HG03045 (cell line): ENCODE results near the gene SMAD3.
"Not testable (repeated sequence)": the region's sequence is repeated elsewhere in the genome, so short reads cannot be mapped to it uniquely, and the experiment has no call there.

ENCODE experiments used
- ATAC-seq: cut with Tn5 transposase; IDR thresholded peaks from one replicate; pipeline ENCODE4 v1.9.1; 2021; ENCODE audit warnings: mild to moderate bottlenecking, moderate library complexity; ENCODE audit not compliant: unreplicated experiment

SMAD3 gene

GRCh38 chr15:67123291-67123690, 57.9 kb downstream of the SMAD3 start:
- ATAC-seq: not testable (repeated sequence)

- ATAC-seq: no peak
These were observed 58.7 kb downstream of the SMAD3 start for GRCh38 chr15:67124111-67124510.

GRCh38 chr15:67124911-67125588, 59.6 kb downstream of the SMAD3 start:
- ATAC-seq: no peak

- no peak for ATAC-seq
These were observed 60.4 kb downstream of the SMAD3 start for GRCh38 chr15:67125589-67126502.

GRCh38 chr15:67126551-67127330, 61.3 kb downstream of the SMAD3 start:
- no peak for ATAC-seq

GRCh38 chr15:67127331-67127664, 61.9 kb downstream of the SMAD3 start:
- no peak for ATAC-seq

- no peak for ATAC-seq
These were observed 62.6 kb downstream of the SMAD3 start for GRCh38 chr15:67127965-67128364.

- ATAC-seq: no peak
These were observed 64.8 kb downstream of the SMAD3 start for GRCh38 chr15:67130166-67130565.

GRCh38 chr15:67130673-67131601, 65.5 kb downstream of the SMAD3 start:
- no peak for ATAC-seq

GRCh38 chr15:67132276-67132675, 66.9 kb downstream of the SMAD3 start:
- ATAC-seq: no peak

GRCh38 chr15:67133026-67133425, 67.6 kb downstream of the SMAD3 start:
- ATAC-seq: no peak

- peak; percentile 23 for ATAC-seq
These were observed 68.3 kb downstream of the SMAD3 start for GRCh38 chr15:67133738-67134066.

GRCh38 chr15:67134067-67134838, 68.9 kb downstream of the SMAD3 start:
- peak; percentile 62 for ATAC-seq

- ATAC-seq: no peak
These were observed 69.6 kb downstream of the SMAD3 start for GRCh38 chr15:67134871-67135492.

GRCh38 chr15:67135494-67135893, 70.1 kb downstream of the SMAD3 start:
- no peak for ATAC-seq

- ATAC-seq: no peak
These were observed 71.4 kb downstream of the SMAD3 start for GRCh38 chr15:67136802-67137201.

GRCh38 chr15:67137319-67137718, 71.9 kb downstream of the SMAD3 start:
- no peak for ATAC-seq

GRCh38 chr15:67137951-67138848, 72.8 kb downstream of the SMAD3 start:
- ATAC-seq: no peak
